ENCODE data around the gene MROH9. TPM values are rescaled to one million over a fixed set of nuclear protein-coding genes. Genes with fewer than 3 reads are reported as not detected.

MROH9 gene
- total and polyA plus RNA-seq, 2 of the 4 experiments (the other 2 are of a cell fraction) = not detected

GRCh38 chr1:170964506-170964905, 29.2 kb downstream of the MROH9 start:
- intact Hi-C loops (cut with micrococcal nuclease) = no loop called here
- POLR2A ChIA-PET (ENCODE audit: unreplicated experiment) = no interaction called here
- dilution Hi-C loops (cut with HindIII; ENCODE audit: low sequenced_read_pairs, unreplicated experiment) = no loop called here
- no peak overlapping the region for H3K4me2 ChIP-seq (ENCODE audit: low read depth, low read length)
- no peaks in the 10 kb centered on the region for H3K27me3 ChIP-seq (ENCODE audit: control insufficient read depth, insufficient read depth, low read length)
- H2BK5ac ChIP-seq (ENCODE audit: low read depth, low read length, poor library complexity, severe bottlenecking) = no peak overlapping the region
- WGBS, 2 experiments (ENCODE audit: extremely low coverage in 2 of 2, insufficient read length in 1 of 2) = no CpG with 5 or more reads among the region's 3 CpGs
- H3K56ac ChIP-seq (ENCODE audit: extremely low read depth, insufficient read depth, low read length) = no peak overlapping the region
- H2BK20ac ChIP-seq (ENCODE audit: low read depth, low read length) = no peak overlapping the region
- H4K20me1 ChIP-seq (ENCODE audit: insufficient read depth, low read length) = no peaks in the 10 kb centered on the region
- no TSS peak for BruUV-seq (replicated peaks)
- no peak overlapping the region for H2BK120ac ChIP-seq (ENCODE audit: low read depth, low read length)
- H3K4ac ChIP-seq (ENCODE audit: low read depth, low read length) = no peak overlapping the region
- no peak overlapping the region for H2AFZ ChIP-seq (replicated peaks; ENCODE audit: low read length, poor library complexity)
- no peaks in the 10 kb centered on the region for H3K9me1 ChIP-seq (ENCODE audit: insufficient read depth, low read length)
- H2AK9ac ChIP-seq (replicated peaks; ENCODE audit: low read depth, low read length, poor library complexity) = no peak overlapping the region
- no peak for ATAC-seq (ENCODE audit: low read depth)
- CTCF ChIA-PET = interaction anchor here (0.6 to 5.4 kb wide), 3 partner anchors 262 to 956 kb away, joined by 3 to 26 read pairs (median 8); partner anchors contain the start of gene FMO4
- TF ChIP-seq CTCF (conservative IDR thresholded peaks at IDR 0.05; ENCODE audit: low read depth, low read length) (no peak), CEBPB (IDR thresholded peaks at IDR 0.05; ENCODE audit: low read depth, low read length) (no peak), BHLHE40 (IDR thresholded peaks at IDR 0.05; ENCODE audit: low read depth, low read length) (no peak), USF2 (IDR thresholded peaks at IDR 0.05; ENCODE audit: low read depth, low read length) (no peak), ELK1 (IDR thresholded peaks at IDR 0.05; ENCODE audit: borderline replicate concordance, low read depth, low read length) (no peak), RFX5 (IDR thresholded peaks at IDR 0.05; ENCODE audit: low read depth, low read length) (no peak), NFE2L2 (IDR thresholded peaks at IDR 0.05; ENCODE audit: low read depth, low read length) (no peak), RAD21 (IDR thresholded peaks at IDR 0.05; ENCODE audit: low read length) (no peak), POLR2A (IDR thresholded peaks at IDR 0.05; ENCODE audit: low read depth, low read length) (no peak)
- H3K9ac ChIP-seq (ENCODE audit: low read depth, low read length) = no peak overlapping the region
- H3K23ac ChIP-seq (ENCODE audit: low read depth, low read length) = no peak overlapping the region
- H4K5ac ChIP-seq (ENCODE audit: low read depth, low read length) = no peak overlapping the region
- H4K8ac ChIP-seq (ENCODE audit: low read depth in 2 of 2, low read length in 2 of 2) = no peak overlapping the region
- H2AK5ac ChIP-seq (ENCODE audit: low read depth, low read length) = no peak overlapping the region
- in situ Hi-C loops (cut with MboI; ENCODE audit: low sequenced_read_pairs) = no loop called here
- no peaks in the 10 kb centered on the region for H3K36me3 ChIP-seq (ENCODE audit: control insufficient read depth, insufficient read depth, low read length)
- H3K4me3 ChIP-seq (ENCODE audit: insufficient read depth, low read depth, low read length) = no peak overlapping the region
- H3K14ac ChIP-seq (replicated peaks; ENCODE audit: low read depth, low read length) = no peak overlapping the region
- no peaks in the 10 kb centered on the region for H3K79me1 ChIP-seq (ENCODE audit: low read depth in 1 of 2, low read length in 2 of 2)
- H3K4me1 ChIP-seq (ENCODE audit: control insufficient read depth, insufficient read depth, low read length) = no peaks in the 10 kb centered on the region
- H4K91ac ChIP-seq (ENCODE audit: insufficient read depth, low read depth, low read length) = no peak overlapping the region
- H3K18ac ChIP-seq (ENCODE audit: low read depth, low read length) = no peak overlapping the region
- DNase-seq = no peak
- H3K27ac ChIP-seq (ENCODE audit: insufficient read depth, low read length) = no peak overlapping the region
- H2BK15ac ChIP-seq (ENCODE audit: low read depth, low read length) = no peak overlapping the region
- H3K9me3 ChIP-seq (ENCODE audit: control insufficient read depth, insufficient read depth, low read length) = no peaks in the 10 kb centered on the region

Measured in IMR-90 (cell line).